GM18909 (cell line): ENCODE measurements around the gene RCSD1.

Source experiments
- ATAC-seq: cut with Tn5 transposase; IDR thresholded peaks from one replicate; pipeline ENCODE4 v1.9.1; 2021; ENCODE audit warnings: mild to moderate bottlenecking; ENCODE audit not compliant: unreplicated experiment, poor library complexity

The RCSD1 gene

GRCh38 chr1:167683226-167683625, 53.2 kb downstream of the RCSD1 start:
- ATAC-seq, result no peak

GRCh38 chr1:167683641-167684502, 53.8 kb downstream of the RCSD1 start:
- no peak for ATAC-seq

- no peak for ATAC-seq
Measured at GRCh38 chr1:167685844-167686243, 55.8 kb downstream of the RCSD1 start.

GRCh38 chr1:167687919-167688519, 58.0 kb downstream of the RCSD1 start:
- ATAC-seq, result peak; percentile 62

- ATAC-seq, result no peak
Measured at GRCh38 chr1:167689567-167689920, 59.5 kb downstream of the RCSD1 start.

GRCh38 chr1:167690053-167690452, 60.0 kb downstream of the RCSD1 start:
- ATAC-seq, result no peak

GRCh38 chr1:167693425-167694045, 63.5 kb downstream of the RCSD1 start:
- no peak for ATAC-seq

- no peak for ATAC-seq
Measured at GRCh38 chr1:167694691-167695090, 64.7 kb downstream of the RCSD1 start.

- no peak for ATAC-seq
Measured at GRCh38 chr1:167695147-167695546, 65.1 kb downstream of the RCSD1 start.

GRCh38 chr1:167695756-167696561, 65.9 kb downstream of the RCSD1 start:
- no peak for ATAC-seq

- ATAC-seq, result no peak
Measured at GRCh38 chr1:167697667-167698141, 67.7 kb downstream of the RCSD1 start.

GRCh38 chr1:167698313-167698712, 68.3 kb downstream of the RCSD1 start:
- ATAC-seq, result no peak

- no peak for ATAC-seq
Measured at GRCh38 chr1:167701510-167701909, 71.5 kb downstream of the RCSD1 start.

GRCh38 chr1:167703557-167703956, 73.5 kb downstream of the RCSD1 start:
- no peak for ATAC-seq

GRCh38 chr1:167704715-167705114, 74.7 kb downstream of the RCSD1 start:
- ATAC-seq, result no peak

- no peak for ATAC-seq
Measured at GRCh38 chr1:167705250-167705649, 75.2 kb downstream of the RCSD1 start.

GRCh38 chr1:167706363-167706762, 76.3 kb downstream of the RCSD1 start:
- ATAC-seq, result no peak

- peak; percentile 41 for ATAC-seq
Measured at GRCh38 chr1:167706931-167707877, 77.2 kb downstream of the RCSD1 start.

GRCh38 chr1:167707942-167708341, 77.9 kb downstream of the RCSD1 start:
- ATAC-seq, result no peak
